Muscle layer of duodenum (tissue), 2 donors: ENCODE results near the gene CCDC68.

Experiments used
- H3K27ac ChIP-seq: one replicate; pipeline ENCODE4 v1.7.0; 2013; ENCODE audit warnings: mild to moderate bottlenecking, low read length
- H3K27me3 ChIP-seq: one replicate; pipeline ENCODE4 v1.7.0; 2013; ENCODE audit warnings: low read depth, mild to moderate bottlenecking, control low read depth, low read length
- H3K36me3 ChIP-seq, 2 donors: one replicate each; pipeline ENCODE4 v1.7.0; 2013; ENCODE audit warnings: low read length in 2 of 2, control low read depth in 1 of 2, mild to moderate bottlenecking in 1 of 2; ENCODE audit not compliant: insufficient read depth in 2 of 2, control insufficient read depth in 1 of 2
- H3K4me1 ChIP-seq, 2 donors: one replicate each; pipeline ENCODE4 v1.7.0; 2013; ENCODE audit warnings: low read length in 2 of 2, mild to moderate bottlenecking in 2 of 2, control low read depth in 1 of 2, moderate library complexity in 1 of 2; ENCODE audit not compliant: insufficient read depth in 2 of 2, control insufficient read depth in 1 of 2
- H3K4me3 ChIP-seq, 2 donors: one replicate each; pipeline ENCODE4 v1.7.0; 2013; ENCODE audit warnings: low read length in 2 of 2, low read depth in 1 of 2, mild to moderate bottlenecking in 1 of 2
- H3K9me3 ChIP-seq, 2 donors: one replicate each; pipeline ENCODE4 v1.7.0; 2013; ENCODE audit warnings: low read length in 2 of 2, control low read depth in 1 of 2, mild to moderate bottlenecking in 1 of 2; ENCODE audit not compliant: control insufficient read depth in 1 of 2
- donor health status: healthy.

Gene CCDC68

DNA sequence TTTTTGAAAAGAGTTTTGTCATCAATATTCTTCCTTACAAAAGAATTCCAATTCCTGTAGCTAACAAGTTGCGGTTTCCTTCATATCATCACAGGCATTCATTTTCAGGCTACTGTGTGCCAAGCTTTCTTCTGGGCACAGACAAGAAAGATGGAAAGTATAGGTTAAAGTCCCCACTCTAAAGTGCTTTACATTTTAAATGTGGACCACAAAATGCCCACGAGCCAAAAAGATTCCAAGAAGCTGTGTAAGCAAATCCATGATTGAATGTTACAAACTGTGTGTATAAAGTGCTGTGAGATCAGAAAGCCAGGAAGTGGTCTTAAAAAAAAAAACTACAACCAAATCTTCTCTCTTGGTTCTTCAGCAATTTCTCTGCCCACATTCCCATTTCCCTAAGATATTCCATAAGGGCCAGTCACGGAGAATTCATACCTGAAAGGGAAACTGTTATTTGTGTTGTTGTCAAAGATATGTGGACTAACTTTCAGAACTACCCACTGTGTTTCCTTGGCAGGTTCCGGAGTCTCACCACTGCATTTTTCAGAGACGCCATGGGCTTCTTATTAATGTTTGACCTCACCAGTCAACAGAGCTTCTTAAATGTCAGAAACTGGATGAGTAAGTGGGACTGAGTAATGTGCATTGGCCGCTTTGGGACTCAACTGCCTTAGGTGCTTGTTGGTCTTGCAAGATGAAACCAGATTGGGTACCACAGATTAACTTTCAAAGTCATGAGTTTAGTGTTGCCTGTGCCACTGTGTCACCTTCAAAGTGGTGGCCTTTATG is 75.3 kb downstream of the CCDC68 start:
- H3K4me1 ChIP-seq: peaks cover 0 to 5% of the 10 kb centered on the region in 2 donors
- H3K27me3 ChIP-seq: no peaks in the 10 kb centered on the region
- no peaks in the 10 kb centered on the region for H3K9me3 ChIP-seq
- H3K4me3 ChIP-seq: no peak overlapping the region
- no peak overlapping the region for H3K27ac ChIP-seq
- no peaks in the 10 kb centered on the region for H3K36me3 ChIP-seq

DNA sequence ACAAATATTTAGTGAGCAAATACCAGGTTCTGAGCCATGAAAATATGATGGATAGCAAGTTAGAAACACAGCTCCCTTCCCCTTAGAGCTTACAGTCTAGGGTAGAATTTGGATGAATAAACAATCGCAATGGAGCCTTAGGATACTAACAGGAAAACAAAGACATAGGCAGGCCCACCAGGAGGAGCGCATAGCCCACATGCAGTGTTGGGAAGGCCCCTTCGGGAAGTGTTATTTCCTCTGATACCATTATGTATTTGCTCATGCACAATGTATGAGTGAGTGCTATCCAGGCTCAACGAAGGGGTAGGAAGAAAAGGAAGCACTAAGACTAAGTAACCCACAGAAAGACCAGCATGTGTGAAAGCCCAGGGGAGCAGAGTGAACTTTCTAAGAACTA is 76.9 kb downstream of the CCDC68 start:
- no peak overlapping the region for H3K4me3 ChIP-seq
- H3K36me3 ChIP-seq: no peaks in the 10 kb centered on the region
- H3K9me3 ChIP-seq: no peaks in the 10 kb centered on the region
- peaks cover 0 to 5% of the 10 kb centered on the region in 2 donors for H3K4me1 ChIP-seq
- no peaks in the 10 kb centered on the region for H3K27me3 ChIP-seq
- H3K27ac ChIP-seq: no peak overlapping the region

DNA sequence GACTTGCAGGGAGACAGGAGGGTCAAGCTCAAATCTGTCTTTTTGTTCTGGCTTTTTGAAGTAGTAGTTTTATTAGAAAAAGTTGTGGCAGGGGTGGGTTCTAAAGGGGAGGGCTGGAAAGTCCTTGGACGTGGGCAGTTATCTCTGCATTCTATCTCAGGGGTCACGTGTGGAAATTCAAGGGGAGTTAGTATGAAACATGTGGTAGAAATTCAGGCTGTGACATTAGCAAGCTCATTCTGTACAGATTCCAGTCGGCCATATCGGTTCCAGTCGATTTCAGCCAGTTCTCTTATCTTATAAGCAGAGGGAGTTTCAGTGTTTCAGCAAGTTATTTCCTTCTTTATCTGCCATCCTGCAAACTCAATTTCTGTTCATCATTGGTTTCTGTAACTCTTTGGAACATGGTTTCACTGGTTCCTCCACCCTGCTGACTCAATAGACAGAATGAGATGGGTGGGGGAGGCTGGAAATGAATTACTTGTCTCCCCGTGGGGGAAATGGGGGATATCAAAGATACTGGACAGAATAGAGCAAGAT is 78.0 kb downstream of the CCDC68 start:
- Histone ChIP-seq H3K9me3 (no peaks in the 10 kb centered on the region), H3K4me3 (no peak overlapping the region), H3K4me1 (peaks cover 0 to 5% of the 10 kb centered on the region in 2 donors), H3K27ac (no peak overlapping the region), H3K36me3 (no peaks in the 10 kb centered on the region), H3K27me3 (no peaks in the 10 kb centered on the region)

DNA sequence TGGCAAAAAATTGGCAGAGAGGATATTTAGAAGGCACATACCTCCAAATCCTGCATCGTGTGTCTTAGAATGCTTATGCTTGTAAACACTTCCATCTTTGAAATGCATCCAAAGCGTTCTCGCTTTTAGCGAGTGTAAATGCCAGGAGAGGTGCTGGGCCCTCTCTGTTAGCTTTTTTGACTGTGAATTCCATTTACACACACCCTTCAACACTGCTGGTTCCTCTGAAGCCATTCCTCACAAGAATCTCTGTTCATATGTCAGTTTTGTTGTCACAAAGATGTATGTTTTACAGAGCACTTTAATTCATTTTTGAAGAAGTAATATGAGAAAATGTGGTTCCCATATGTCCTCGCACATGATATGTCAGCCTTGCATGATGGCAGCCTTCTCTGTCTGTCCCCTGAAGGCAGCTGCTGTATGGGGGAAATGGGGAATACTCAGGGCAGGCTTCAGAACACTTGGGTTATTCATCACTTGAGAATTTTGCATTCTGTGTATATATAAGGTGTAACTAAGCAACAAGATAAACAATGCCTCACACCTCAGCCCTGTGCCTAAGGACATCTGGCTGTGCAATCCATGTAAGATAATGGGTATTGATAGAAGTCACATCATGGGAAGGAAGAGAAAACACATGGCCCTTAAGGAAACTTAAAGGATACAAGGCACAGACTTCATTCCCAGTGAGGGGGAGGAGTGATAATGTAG is 78.7 kb downstream of the CCDC68 start:
- Histone ChIP-seq H3K27ac (no peak overlapping the region), H3K4me3 (no peak overlapping the region), H3K4me1 (peaks cover 0 to 5% of the 10 kb centered on the region in 2 donors), H3K36me3 (no peaks in the 10 kb centered on the region), H3K27me3 (no peaks in the 10 kb centered on the region), H3K9me3 (no peaks in the 10 kb centered on the region)

DNA sequence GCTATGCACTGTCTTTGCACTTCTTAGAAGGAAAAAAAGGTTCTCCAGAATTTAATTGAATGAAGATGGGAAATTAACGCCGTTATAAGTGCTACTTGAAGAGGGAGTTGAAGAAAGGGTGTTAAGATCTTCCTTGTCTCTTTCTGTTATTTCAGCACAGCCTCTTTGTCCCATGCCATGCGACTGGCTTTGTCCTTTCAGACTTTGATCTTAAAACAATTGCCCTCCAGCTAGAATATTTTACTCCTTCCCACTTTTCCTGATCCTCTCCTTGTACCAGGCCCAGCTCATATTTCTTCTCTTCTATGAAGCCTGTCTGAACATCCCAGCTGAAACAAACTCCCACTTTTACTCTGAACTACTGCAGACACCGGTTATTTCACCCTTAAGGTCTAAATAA is 79.6 kb downstream of the CCDC68 start:
- Histone ChIP-seq H3K9me3 (no peaks in the 10 kb centered on the region), H3K4me1 (peaks cover 0 to 5% of the 10 kb centered on the region in 2 donors), H3K27ac (no peak overlapping the region), H3K4me3 (no peak overlapping the region), H3K36me3 (no peaks in the 10 kb centered on the region), H3K27me3 (no peaks in the 10 kb centered on the region)

DNA sequence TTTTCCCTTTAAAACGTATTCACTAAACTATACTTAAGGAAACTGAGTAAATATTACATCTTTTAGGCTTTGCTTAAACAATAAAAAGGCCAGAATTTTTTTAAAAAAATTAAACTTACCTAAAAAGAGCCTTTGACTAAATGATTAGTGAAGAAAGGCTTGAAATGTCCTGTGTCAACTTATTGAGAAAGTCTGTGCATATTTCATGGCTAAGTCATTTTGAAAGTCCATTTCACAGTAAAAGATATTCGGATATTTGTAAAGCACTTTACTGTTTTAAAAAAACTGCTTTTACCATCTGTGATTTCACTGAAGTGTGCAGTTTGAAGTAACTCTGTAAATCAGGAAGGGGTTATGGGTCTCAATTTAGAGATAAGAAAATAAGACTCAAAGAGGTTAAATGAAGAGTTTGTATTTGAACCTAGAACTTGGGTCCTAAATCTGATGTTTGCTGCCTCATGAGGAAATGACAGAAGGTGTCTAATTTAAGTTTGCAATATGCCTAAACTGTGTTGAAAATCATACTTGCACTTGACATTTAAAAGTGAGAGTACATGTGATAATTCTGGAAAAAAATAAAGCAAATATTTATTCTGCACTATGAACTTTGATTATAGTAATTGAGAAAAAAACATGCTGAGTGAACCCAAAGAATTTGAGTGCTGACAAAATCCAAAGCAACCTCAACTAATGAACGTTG is 80.5 kb downstream of the CCDC68 start:
- Histone ChIP-seq H3K4me1 (peaks cover 0 to 5% of the 10 kb centered on the region in 2 donors), H3K27me3 (no peaks in the 10 kb centered on the region), H3K36me3 (no peaks in the 10 kb centered on the region), H3K9me3 (no peaks in the 10 kb centered on the region), H3K4me3 (no peak overlapping the region), H3K27ac (no peak overlapping the region)

DNA sequence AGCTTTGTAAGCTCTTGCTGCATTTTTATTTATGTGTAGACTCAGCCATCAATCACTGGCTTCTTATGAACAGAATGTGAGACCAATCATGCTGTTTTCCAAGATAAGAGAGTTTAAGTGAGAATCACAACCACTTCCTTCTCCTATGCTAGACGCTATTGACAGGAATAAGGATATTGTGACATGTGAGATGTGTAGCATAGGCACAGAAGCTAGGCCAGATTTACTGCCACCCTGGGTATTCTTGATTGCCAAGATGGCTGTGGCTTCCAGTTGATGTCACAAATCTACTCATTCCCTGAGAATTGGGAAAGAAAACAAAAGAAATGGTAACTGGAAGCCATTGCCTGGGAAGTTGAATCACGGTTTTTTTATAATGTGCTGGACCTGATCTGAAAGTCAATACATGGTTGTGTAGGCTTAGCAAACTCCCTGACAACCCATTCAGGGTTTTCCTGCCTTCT is 81.1 kb downstream of the CCDC68 start:
- Histone ChIP-seq H3K27ac (no peak overlapping the region), H3K9me3 (no peaks in the 10 kb centered on the region)

DNA sequence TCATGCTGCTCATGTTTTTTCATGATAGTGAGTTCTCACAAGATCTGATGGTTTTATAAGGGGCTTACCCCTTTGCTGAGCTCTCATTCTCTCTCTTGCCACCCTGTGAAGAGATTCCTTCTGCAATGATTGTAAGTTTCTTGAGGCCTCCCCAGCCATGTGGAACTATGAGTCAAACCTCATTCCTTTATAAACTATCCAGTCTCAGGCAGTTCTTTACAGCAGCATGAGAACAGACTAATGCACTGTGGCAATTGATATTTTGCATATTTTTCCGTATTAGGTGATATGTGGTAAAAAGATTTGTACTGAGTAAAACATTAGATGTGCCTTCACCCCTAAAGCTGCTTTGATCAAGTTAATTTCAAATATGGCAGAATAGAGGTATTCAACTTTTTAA is 82.2 kb downstream of the CCDC68 start:
- Histone ChIP-seq H3K4me3 (no peak overlapping the region), H3K9me3 (no peaks in the 10 kb centered on the region), H3K4me1 (peaks cover 0 to 5% of the 10 kb centered on the region in 2 donors), H3K27me3 (no peaks in the 10 kb centered on the region), H3K27ac (no peak overlapping the region), H3K36me3 (no peaks in the 10 kb centered on the region)

More for the DNA sequence above, 81.1 kb downstream of the CCDC68 start:
- Histone ChIP-seq H3K36me3 (no peaks in the 10 kb centered on the region), H3K4me1 (peaks cover 0 to 5% of the 10 kb centered on the region in 2 donors), H3K27me3 (no peaks in the 10 kb centered on the region), H3K4me3 (no peak overlapping the region)

DNA sequence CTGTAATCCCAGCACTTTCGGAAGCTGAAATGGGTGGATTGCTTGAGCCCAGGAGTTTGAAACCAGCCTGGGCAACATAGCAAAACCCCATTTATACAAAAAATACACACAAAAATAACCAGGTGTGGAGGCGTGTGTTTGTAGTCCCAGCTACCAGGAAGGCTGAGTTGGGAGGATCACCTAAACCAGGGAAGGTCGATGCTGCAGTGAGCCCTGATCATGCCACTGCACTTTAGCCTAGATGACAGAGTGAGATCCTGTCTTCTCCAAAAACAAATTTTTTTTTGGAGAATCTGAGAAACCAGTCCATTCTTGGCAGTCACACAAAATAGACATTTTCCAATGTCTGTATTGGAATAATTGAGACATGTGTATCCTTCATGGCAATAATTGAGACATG is 84.2 kb downstream of the CCDC68 start:
- H3K4me1 ChIP-seq: no peaks in the 10 kb centered on the region
- H3K4me3 ChIP-seq: no peak overlapping the region
- H3K27me3 ChIP-seq: no peaks in the 10 kb centered on the region
- no peak overlapping the region for H3K27ac ChIP-seq
- H3K36me3 ChIP-seq: no peaks in the 10 kb centered on the region
- no peaks in the 10 kb centered on the region for H3K9me3 ChIP-seq

DNA sequence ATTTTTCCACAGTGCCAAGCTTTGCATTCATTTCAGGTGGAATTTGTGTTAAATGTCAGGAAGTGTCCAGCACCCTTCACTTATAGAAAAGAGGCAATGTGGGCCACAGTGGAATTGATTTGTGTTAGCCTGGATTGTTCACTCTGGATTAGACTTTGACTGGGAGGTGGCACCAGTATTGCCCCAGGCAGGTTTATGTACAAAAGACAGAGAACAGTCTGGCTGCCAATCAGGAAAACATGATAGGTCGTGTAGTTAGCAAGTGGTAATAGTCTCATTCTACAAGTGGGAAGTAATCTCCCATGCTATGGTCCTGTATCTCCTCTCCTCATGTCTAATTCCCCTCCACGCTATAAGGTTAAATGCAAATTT is 85.4 kb downstream of the CCDC68 start:
- no peaks in the 10 kb centered on the region for H3K4me1 ChIP-seq
- no peak overlapping the region for H3K4me3 ChIP-seq
- H3K27ac ChIP-seq: no peak overlapping the region
- no peaks in the 10 kb centered on the region for H3K27me3 ChIP-seq
- no peaks in the 10 kb centered on the region for H3K9me3 ChIP-seq
- H3K36me3 ChIP-seq: no peaks in the 10 kb centered on the region

DNA sequence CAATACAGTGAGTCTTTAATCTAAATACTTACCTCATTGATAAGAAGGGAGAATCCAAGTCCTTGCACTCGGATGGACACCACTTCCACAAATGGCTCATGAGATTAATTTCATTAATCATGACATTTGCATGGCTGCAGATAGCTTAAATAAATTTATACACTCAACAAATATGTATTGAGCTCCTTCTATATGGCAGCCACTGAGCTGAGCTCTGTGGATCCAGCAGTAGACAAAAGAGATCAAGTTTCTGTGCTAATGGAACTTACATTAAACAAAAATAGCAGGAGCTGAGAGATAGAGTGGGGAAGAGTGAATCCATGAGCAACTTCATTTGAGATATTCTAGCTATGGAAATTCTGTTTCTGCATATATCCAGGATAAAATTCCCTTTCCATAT is 86.6 kb downstream of the CCDC68 start:
- no peaks in the 10 kb centered on the region for H3K4me1 ChIP-seq
- no peaks in the 10 kb centered on the region for H3K36me3 ChIP-seq
- H3K4me3 ChIP-seq: no peak overlapping the region
- no peaks in the 10 kb centered on the region for H3K27me3 ChIP-seq
- H3K9me3 ChIP-seq: no peaks in the 10 kb centered on the region
- no peak overlapping the region for H3K27ac ChIP-seq
